Ovary (tissue), 9 donors: Measurements from ENCODE around the gene CHURC1. TPM values are rescaled to one million over a fixed set of nuclear protein-coding genes. Genes with fewer than 3 reads are reported as not detected.

ENCODE experiments used
- DNase-seq, 5 donors: peaks; one replicate each; pipeline ENCODE4 v3.0.0-alpha.2; 2019 to 2020
- H3K27ac ChIP-seq, 2 donors: fragments of 200-600 bp; one replicate each; pipeline versions ENCODE4 v1.5.1 to v1.8.0; 2019 to 2022
- H3K27me3 ChIP-seq: fragments of 200-600 bp; one replicate; pipeline ENCODE4 v1.8.0; 2022
- H3K36me3 ChIP-seq: fragments of 200-600 bp; sonication (generic); one replicate; pipeline ENCODE4 v1.5.1; 2019
- H3K4me1 ChIP-seq: one replicate; pipeline ENCODE4 v1.8.1; 2013; ENCODE audit warnings: mild to moderate bottlenecking, moderate library complexity; ENCODE audit not compliant: insufficient read depth
- H3K4me3 ChIP-seq: fragments of 200-600 bp; sonication (generic); one replicate; pipeline ENCODE4 v1.5.1; 2017
- H3K9me3 ChIP-seq, 2 donors: fragments of 200-600 bp in 1 of 2; sonication (generic) in 1 of 2; one replicate each; pipeline versions ENCODE4 v1.5.1 to v1.8.1; 2013 to 2019; ENCODE audit warnings: mild to moderate bottlenecking in 1 of 2, moderate library complexity in 1 of 2
- CTCF ChIP-seq, 3 donors: fragments of 450-650 bp in 2 of 3; fragments of 200-600 bp in 1 of 3; IDR thresholded peaks; one replicate each; pipeline versions ENCODE4 v1.5.1 to v1.8.0; 2016 to 2022; ENCODE audit warnings: antibody characterized with exemption in 3 of 3, mild to moderate bottlenecking in 1 of 3
- EP300 ChIP-seq: sonication (generic); formaldehyde crosslinking; IDR thresholded peaks from one replicate; pipeline ENCODE4 v1.6.1; 2017; ENCODE audit warnings: antibody characterized with exemption
- POLR2A ChIP-seq: fragments of 450-650 bp; IDR thresholded peaks from one replicate; pipeline ENCODE4 v1.6.1; 2017; ENCODE audit warnings: antibody characterized with exemption, mild to moderate bottlenecking, moderate library complexity
- WGBS, 3 donors: extraction: QIAGEN DNeasy Blood & Tissue Kit in 1 of 3; methylation state at CpG; one replicate each; pipeline versions ENCODE4 v1.1.5 to v1.1.7; 2013 to 2017; 5-methylcytosine and 5-hydroxymethylcytosine counted together
- intact Hi-C, 4 donors: fragments of 100-400 bp; cut with DNase I; formaldehyde crosslinking; loops; one replicate each; pipeline versions ENCODE4 v1.11.0 to v1.15.1; 2022 to 2023
- polyA plus RNA-seq, 2 donors: library from polyadenylated mRNA; stranded (reverse); fragments of 200-250 nt in 1 of 2; fragments of 350-450 nt in 1 of 2; fragmentation: Illumina TruSeq in 1 of 2; extraction: RNeasy Lipid Tissue Mini Kit (QIAGEN cat#74804) in 1 of 2; gene quantifications; one replicate each; pipeline ENCODE4 v1.2.3, GENCODE V29; 2013 to 2014
- total RNA-seq, 7 donors: library from RNA; depleted of rRNA in 2 of 7; stranded (reverse); fragments of >200 nt in 2 of 7; fragmentation: NEBNext Ultra II Directional in 3 of 7; extraction: Animal tissue kit (Norgen Biotek cat#: 25700) in 3 of 7; gene quantifications; one replicate each; pipeline versions ENCODE4 v1.1.0 to v1.2.4, GENCODE V29; 2016 to 2023
- donor health status: DM: no; HTN: no; CAD: no; lungs with moderate emphysema.
- donor health status: DM: no; HTN: no; CAD: no.
- donor health status: Bipolar disorder and iron deficiency.
- donor health status: DM: yes; HTN: yes; CAD: no.
- donor health status: DM: no; HTN: no; CAD: no.
- donor health status: DM: yes; HTN: yes; CAD: no.

The CHURC1 gene
- total and polyA plus RNA-seq, 9 donors, result 50.1 to 126 (median 66.8) TPM

- no peak for TF ChIP-seq EP300
- TF ChIP-seq CTCF (IDR thresholded peaks at IDR 0.05), result no peak
- TF ChIP-seq POLR2A, result no peak
- no peaks in the 10 kb centered on the region for H3K9me3 ChIP-seq
- 10 to 54% (median 16%) methylated on average over 2 of the region's 2 CpGs for WGBS, 3 donors
- H3K4me1 ChIP-seq, result peaks cover 20% of the 10 kb centered on the region
- peak overlapping the region in 1 of 2 donors; percentile 13 for H3K27ac ChIP-seq
- H3K27me3 ChIP-seq, result no peaks in the 10 kb centered on the region
- intact Hi-C loops, result loop anchor here in 1 of 4 donors (10.0 kb wide), 1 partner anchor 261 kb away; no protein-coding TSS in a partner anchor
- DNase-seq, result no peak
- no peak overlapping the region for H3K4me3 ChIP-seq
- no peaks in the 10 kb centered on the region for H3K36me3 ChIP-seq
Measured at GRCh38 chr14:64935508-64935907, 21.3 kb downstream of the CHURC1 start.

GRCh38 chr14:64937171-64937820 is 23.0 kb downstream of the CHURC1 start:
- no peaks in the 10 kb centered on the region for H3K36me3 ChIP-seq
- no peak for TF ChIP-seq CTCF (IDR thresholded peaks at IDR 0.05)
- TF ChIP-seq EP300, result no peak
- TF ChIP-seq POLR2A, result no peak
- DNase-seq, result peak in 2 of 5 donors; percentile 39 to 55
- H3K27me3 ChIP-seq, result no peaks in the 10 kb centered on the region
- H3K4me3 ChIP-seq, result no peak overlapping the region
- WGBS, 3 donors, result 0 to 9% (median 4%) methylated on average over 1 of the region's 1 CpG
- H3K27ac ChIP-seq, result no peak overlapping the region
- no peaks in the 10 kb centered on the region for H3K9me3 ChIP-seq
- peaks cover 16% of the 10 kb centered on the region for H3K4me1 ChIP-seq
- intact Hi-C loops, result loop anchor here in 1 of 4 donors (10.0 kb wide), 1 partner anchor 262 kb away; no protein-coding TSS in a partner anchor

- Histone ChIP-seq H3K27ac (no peak overlapping the region), H3K4me1 (peaks cover 16% of the 10 kb centered on the region), H3K4me3 (no peak overlapping the region), H3K9me3 (no peaks in the 10 kb centered on the region), H3K27me3 (no peaks in the 10 kb centered on the region), H3K36me3 (no peaks in the 10 kb centered on the region)
- intact Hi-C loops, result loop anchor here in 1 of 4 donors (10.0 kb wide), 1 partner anchor 263 kb away; no protein-coding TSS in a partner anchor
- DNase-seq, result no peak
- TF ChIP-seq POLR2A, result no peak
- 78 to 96% (median 83%) methylated on average over 1 of the region's 1 CpG for WGBS, 3 donors
Measured at GRCh38 chr14:64937821-64938193, 23.6 kb downstream of the CHURC1 start.

GRCh38 chr14:64938972-64939816 is 24.9 kb downstream of the CHURC1 start:
- Histone ChIP-seq H3K36me3 (no peaks in the 10 kb centered on the region), H3K9me3 (no peaks in the 10 kb centered on the region), H3K27ac (no peak overlapping the region), H3K4me1 (peaks cover 14% of the 10 kb centered on the region), H3K27me3 (no peaks in the 10 kb centered on the region), H3K4me3 (no peak overlapping the region)
- TF ChIP-seq CTCF (IDR thresholded peaks at IDR 0.05), result no peak
- TF ChIP-seq POLR2A, result no peak
- TF ChIP-seq EP300, result no peak
- DNase-seq, result no peak
- intact Hi-C loops, result loop anchor here in 1 of 4 donors (10.0 kb wide), 1 partner anchor 264 kb away; no protein-coding TSS in a partner anchor
- WGBS, 3 donors, result 87% methylated on average over 17 of the region's 17 CpGs
